Measurements from ENCODE around the gene C1orf21. TPM values are rescaled to one million over a fixed set of nuclear protein-coding genes. Genes with fewer than 3 reads are reported as not detected.

The C1orf21 gene
- total and polyA plus RNA-seq, 2 donors (not counting 3 experiments of a cell fraction or from before 2014, with no cell fraction given), result 0.79 to 8.5 TPM

- Histone ChIP-seq H3K4me1 (ENCODE audit: control insufficient read depth, extremely low read depth, insufficient read depth, low read length) (no peaks in the 10 kb centered on the region), H4K20me1 (replicated peaks; ENCODE audit: control insufficient read depth, extremely low read depth, insufficient read depth, low read length) (no peaks in the 10 kb centered on the region), H3K27ac (ENCODE audit: insufficient read depth, low read depth, low read length) (no peak overlapping the region), H3K9me3 (replicated peaks; ENCODE audit: control insufficient read depth, insufficient read depth, low read length) (no peaks in the 10 kb centered on the region), H3K79me2 (ENCODE audit: control insufficient read depth, insufficient read depth, low read length) (no peaks in the 10 kb centered on the region), H3K4me2 (ENCODE audit: insufficient read depth, low read length) (no peak overlapping the region), H3K36me3 (ENCODE audit: control insufficient read depth in 2 of 2, extremely low read depth in 1 of 2, insufficient read depth in 2 of 2, low read length in 2 of 2) (no peaks in the 10 kb centered on the region), H3K9me1 (replicated peaks; ENCODE audit: control insufficient read depth, extremely low read depth, insufficient read depth, low read length) (no peaks in the 10 kb centered on the region), H3K9ac (replicated peaks; ENCODE audit: extremely low read depth, insufficient read depth, low read length) (no peak overlapping the region), H3K4me3 (replicated peaks in 1 of 3; ENCODE audit: insufficient read depth in 1 of 3, low read depth in 1 of 3, low read length in 3 of 3) (no peak overlapping the region), H3K27me3 (ENCODE audit: control insufficient read depth in 2 of 2, insufficient read depth in 2 of 2, low read length in 2 of 2) (no peaks in the 10 kb centered on the region), H2AFZ (ENCODE audit: low read depth, low read length) (no peak overlapping the region)
- DNase-seq (ENCODE audit: low read depth, low spot score) (no peak), FAIRE-seq (no peak)
- BruUV-seq (replicated peaks), result no TSS peak
- CTCF ChIA-PET, result interaction anchor here (1.6 kb wide), 1 partner anchor 49 kb away, joined by 3 read pairs; no protein-coding TSS in a partner anchor
- dilution Hi-C loops (cut with MboI; ENCODE audit: extremely low pct_ligation_motif_present, low sequenced_read_pairs), result no loop called here
- TF ChIP-seq GATA2 (IDR thresholded peaks at IDR 0.05; ENCODE audit: insufficient read depth, insufficient read length, low read depth, low read length), result no peak
- no peak for TF ChIP-seq MAX (IDR thresholded peaks at IDR 0.05; ENCODE audit: insufficient read depth, insufficient read length)
- POLR2A ChIA-PET, result no interaction called here
- intact Hi-C loops (cut with micrococcal nuclease), result no loop called here
Measured at GRCh38 chr1:184643661-184644060, 256.8 kb downstream of the C1orf21 start.

- Histone ChIP-seq H3K4me1 (ENCODE audit: control insufficient read depth, extremely low read depth, insufficient read depth, low read length) (no peaks in the 10 kb centered on the region), H3K4me3 (replicated peaks in 1 of 3; ENCODE audit: insufficient read depth in 1 of 3, low read depth in 1 of 3, low read length in 3 of 3) (no peak overlapping the region), H3K9me3 (replicated peaks; ENCODE audit: control insufficient read depth, insufficient read depth, low read length) (no peaks in the 10 kb centered on the region), H3K9ac (replicated peaks; ENCODE audit: extremely low read depth, insufficient read depth, low read length) (no peak overlapping the region), H3K9me1 (replicated peaks; ENCODE audit: control insufficient read depth, extremely low read depth, insufficient read depth, low read length) (no peaks in the 10 kb centered on the region), H2AFZ (ENCODE audit: low read depth, low read length) (no peak overlapping the region), H3K79me2 (ENCODE audit: control insufficient read depth, insufficient read depth, low read length) (no peaks in the 10 kb centered on the region), H4K20me1 (replicated peaks; ENCODE audit: control insufficient read depth, extremely low read depth, insufficient read depth, low read length) (no peaks in the 10 kb centered on the region), H3K27ac (ENCODE audit: insufficient read depth, low read depth, low read length) (no peak overlapping the region), H3K36me3 (ENCODE audit: control insufficient read depth in 2 of 2, extremely low read depth in 1 of 2, insufficient read depth in 2 of 2, low read length in 2 of 2) (no peaks in the 10 kb centered on the region), H3K27me3 (ENCODE audit: control insufficient read depth in 2 of 2, insufficient read depth in 2 of 2, low read length in 2 of 2) (peaks cover 0 to 2% of the 10 kb centered on the region in 2 experiments), H3K4me2 (ENCODE audit: insufficient read depth, low read length) (no peak overlapping the region)
- POLR2A ChIA-PET, result no interaction called here
- dilution Hi-C loops (cut with MboI; ENCODE audit: extremely low pct_ligation_motif_present, low sequenced_read_pairs), result no loop called here
- CTCF ChIA-PET, result no interaction called here
- TF ChIP-seq JUN (IDR thresholded peaks at IDR 0.05; ENCODE audit: borderline replicate concordance, insufficient read depth, insufficient read length, low read depth), result no peak
- TF ChIP-seq CTCF (IDR thresholded peaks at IDR 0.05; ENCODE audit: extremely low read depth in 1 of 2, insufficient read depth in 1 of 2, low read depth in 1 of 2, low read length in 2 of 2), result no peak
- no peak for TF ChIP-seq FOS (IDR thresholded peaks at IDR 0.05; ENCODE audit: borderline replicate concordance, insufficient read depth, low read length)
- TF ChIP-seq POLR2AphosphoS5 (IDR thresholded peaks at IDR 0.05; ENCODE audit: insufficient read depth, low read depth, low read length), result no peak
- no peak for TF ChIP-seq MAX (IDR thresholded peaks at IDR 0.05; ENCODE audit: insufficient read depth, insufficient read length)
- no peak for TF ChIP-seq EZH2 (IDR thresholded peaks at IDR 0.05; ENCODE audit: borderline replicate concordance, low read depth, low read length, severe bottlenecking)
- TF ChIP-seq POLR2A (IDR thresholded peaks at IDR 0.05; ENCODE audit: low read depth, low read length), result no peak
- no peak for TF ChIP-seq GATA2 (IDR thresholded peaks at IDR 0.05; ENCODE audit: insufficient read depth, insufficient read length, low read depth, low read length)
- no peak for TF ChIP-seq MYC (IDR thresholded peaks at IDR 0.05; ENCODE audit: low read depth, low read length)
- DNase-seq (ENCODE audit: low read depth, low spot score) (no peak), FAIRE-seq (no peak)
- intact Hi-C loops (cut with micrococcal nuclease), result no loop called here
- no TSS peak for BruUV-seq (replicated peaks)
Measured at GRCh38 chr1:184644771-184645170, 257.9 kb downstream of the C1orf21 start.
